ENCODE results near the gene RGS3. TPM values are rescaled to one million over a fixed set of nuclear protein-coding genes. Genes with fewer than 3 reads are reported as not detected.

Gene RGS3
- total RNA-seq, 3 donors from 2014 or later: 65.9 to 83.8 (median 70.7) TPM

DNA sequence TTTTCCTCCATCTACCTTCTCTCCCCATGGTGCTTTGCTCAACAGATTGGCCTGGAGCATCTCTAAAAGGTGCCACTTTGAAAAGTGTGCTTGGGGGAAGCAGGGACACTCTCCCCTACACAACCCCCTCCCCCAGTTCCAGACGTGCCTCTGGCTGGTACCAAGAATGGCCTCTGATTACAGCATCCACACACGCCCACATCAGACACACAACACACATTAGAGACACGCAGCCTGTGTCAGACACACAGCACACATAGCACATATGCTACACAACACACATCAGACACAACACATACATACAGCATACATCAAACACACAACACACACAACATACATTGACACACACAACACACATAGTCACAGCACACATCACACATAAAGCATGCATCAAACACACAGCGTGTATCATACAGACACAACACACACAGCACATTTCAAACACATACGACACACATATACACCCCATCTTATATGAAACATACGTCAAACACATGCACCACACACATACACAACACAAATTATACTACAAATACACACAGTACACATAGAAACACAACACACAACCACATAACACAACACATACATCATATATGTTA lies 150.4 kb downstream of the RGS3 start:
- TF ChIP-seq, protein P1, sequence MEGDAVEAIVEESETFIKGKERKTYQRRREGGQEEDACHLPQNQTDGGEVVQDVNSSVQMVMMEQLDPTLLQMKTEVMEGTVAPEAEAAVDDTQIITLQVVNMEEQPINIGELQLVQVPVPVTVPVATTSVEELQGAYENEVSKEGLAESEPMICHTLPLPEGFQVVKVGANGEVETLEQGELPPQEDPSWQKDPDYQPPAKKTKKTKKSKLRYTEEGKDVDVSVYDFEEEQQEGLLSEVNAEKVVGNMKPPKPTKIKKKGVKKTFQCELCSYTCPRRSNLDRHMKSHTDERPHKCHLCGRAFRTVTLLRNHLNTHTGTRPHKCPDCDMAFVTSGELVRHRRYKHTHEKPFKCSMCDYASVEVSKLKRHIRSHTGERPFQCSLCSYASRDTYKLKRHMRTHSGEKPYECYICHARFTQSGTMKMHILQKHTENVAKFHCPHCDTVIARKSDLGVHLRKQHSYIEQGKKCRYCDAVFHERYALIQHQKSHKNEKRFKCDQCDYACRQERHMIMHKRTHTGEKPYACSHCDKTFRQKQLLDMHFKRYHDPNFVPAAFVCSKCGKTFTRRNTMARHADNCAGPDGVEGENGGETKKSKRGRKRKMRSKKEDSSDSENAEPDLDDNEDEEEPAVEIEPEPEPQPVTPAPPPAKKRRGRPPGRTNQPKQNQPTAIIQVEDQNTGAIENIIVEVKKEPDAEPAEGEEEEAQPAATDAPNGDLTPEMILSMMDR (IDR thresholded peaks at IDR 0.05): no peak
- no peak for ATAC-seq
- Histone ChIP-seq H3K4me3 (no peak overlapping the region), H3K4me1 (ENCODE audit: low read depth) (no peaks in the 10 kb centered on the region), H3K9me3 (no peaks in the 10 kb centered on the region), H3K36me3 (ENCODE audit: low read depth) (no peaks in the 10 kb centered on the region)
- intact Hi-C loops (cut with DNase I, micrococcal nuclease): no loop called here
- no peak for DNase-seq

DNA sequence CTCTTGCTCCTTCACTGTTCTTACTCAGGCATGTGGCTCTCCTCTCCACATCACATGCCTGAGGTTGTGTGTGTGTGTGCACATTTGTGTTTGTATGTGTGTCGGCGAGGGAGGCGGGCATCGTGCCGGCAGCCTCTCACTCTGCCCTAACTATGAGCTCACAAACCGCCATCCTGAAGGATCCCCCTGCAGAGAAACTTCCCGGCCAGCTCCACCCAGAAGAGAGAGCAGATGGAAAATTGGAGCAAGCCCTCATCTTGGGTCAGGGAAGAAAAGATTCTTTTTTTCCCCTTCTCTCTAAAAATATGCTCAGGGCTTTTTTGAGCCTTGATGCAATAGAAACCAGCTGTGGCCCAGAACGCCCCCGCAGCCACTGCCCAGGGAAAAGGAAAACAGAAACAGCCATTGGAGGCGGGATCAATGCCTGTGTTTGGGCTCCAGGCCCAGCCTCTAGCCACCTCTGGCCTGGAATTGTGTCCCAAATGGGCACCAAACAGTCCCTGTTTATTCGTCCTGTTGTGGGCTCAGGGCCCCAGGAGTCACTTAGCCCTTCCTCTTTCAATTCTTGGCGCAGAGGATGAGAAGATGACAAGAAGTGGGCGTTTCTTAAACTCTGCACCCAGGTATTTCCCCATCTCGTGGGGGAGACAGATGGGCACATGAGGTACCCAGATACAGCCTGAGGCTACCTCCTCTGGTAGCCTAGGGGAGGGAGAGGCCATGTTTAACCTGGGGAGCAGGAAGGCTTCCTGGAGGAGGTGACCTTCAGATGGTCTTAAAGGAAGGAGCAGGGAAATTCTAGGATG lies 151.5 kb downstream of the RGS3 start:
- peak; percentile 25 for ATAC-seq
- H3K9me3 ChIP-seq: no peaks in the 10 kb centered on the region
- H3K4me3 ChIP-seq: no peak overlapping the region
- no peaks in the 10 kb centered on the region for H3K4me1 ChIP-seq (ENCODE audit: low read depth)
- no peaks in the 10 kb centered on the region for H3K36me3 ChIP-seq (ENCODE audit: low read depth)
- DNase-seq: peak in 1 of 3 donors; percentile 25
- TF ChIP-seq, protein P1 (IDR thresholded peaks at IDR 0.05): no peak
- intact Hi-C loops (cut with DNase I, micrococcal nuclease): no loop called here

DNA sequence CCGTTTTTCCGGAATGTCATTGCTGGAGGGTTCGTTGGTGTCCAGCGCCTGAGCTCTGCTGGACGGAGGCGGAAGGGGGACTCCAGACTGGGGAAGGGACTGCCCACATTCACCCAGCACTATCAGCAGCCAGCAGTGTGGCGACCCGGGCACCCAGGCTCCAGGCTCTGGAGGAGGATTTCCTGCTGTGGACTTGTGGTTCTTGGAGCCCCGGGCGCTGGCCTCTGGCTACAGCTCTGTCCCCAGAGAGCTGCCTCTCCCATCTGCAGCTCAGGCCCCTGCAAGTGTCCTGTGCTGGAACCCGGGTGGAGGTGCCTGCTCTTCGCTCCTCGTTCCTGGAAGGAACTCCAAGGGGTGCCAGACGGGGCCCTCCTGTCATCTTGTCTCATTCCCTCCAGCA lies 152.6 kb downstream of the RGS3 start:
- DNase-seq (no peak), ATAC-seq (no peak)
- H3K4me1 ChIP-seq (ENCODE audit: low read depth): no peaks in the 10 kb centered on the region
- no peaks in the 10 kb centered on the region for H3K9me3 ChIP-seq
- TF ChIP-seq, protein P1 (IDR thresholded peaks at IDR 0.05): no peak
- intact Hi-C loops (cut with DNase I, micrococcal nuclease): no loop called here
- H3K4me3 ChIP-seq: no peak overlapping the region
- no peaks in the 10 kb centered on the region for H3K36me3 ChIP-seq (ENCODE audit: low read depth)

DNA sequence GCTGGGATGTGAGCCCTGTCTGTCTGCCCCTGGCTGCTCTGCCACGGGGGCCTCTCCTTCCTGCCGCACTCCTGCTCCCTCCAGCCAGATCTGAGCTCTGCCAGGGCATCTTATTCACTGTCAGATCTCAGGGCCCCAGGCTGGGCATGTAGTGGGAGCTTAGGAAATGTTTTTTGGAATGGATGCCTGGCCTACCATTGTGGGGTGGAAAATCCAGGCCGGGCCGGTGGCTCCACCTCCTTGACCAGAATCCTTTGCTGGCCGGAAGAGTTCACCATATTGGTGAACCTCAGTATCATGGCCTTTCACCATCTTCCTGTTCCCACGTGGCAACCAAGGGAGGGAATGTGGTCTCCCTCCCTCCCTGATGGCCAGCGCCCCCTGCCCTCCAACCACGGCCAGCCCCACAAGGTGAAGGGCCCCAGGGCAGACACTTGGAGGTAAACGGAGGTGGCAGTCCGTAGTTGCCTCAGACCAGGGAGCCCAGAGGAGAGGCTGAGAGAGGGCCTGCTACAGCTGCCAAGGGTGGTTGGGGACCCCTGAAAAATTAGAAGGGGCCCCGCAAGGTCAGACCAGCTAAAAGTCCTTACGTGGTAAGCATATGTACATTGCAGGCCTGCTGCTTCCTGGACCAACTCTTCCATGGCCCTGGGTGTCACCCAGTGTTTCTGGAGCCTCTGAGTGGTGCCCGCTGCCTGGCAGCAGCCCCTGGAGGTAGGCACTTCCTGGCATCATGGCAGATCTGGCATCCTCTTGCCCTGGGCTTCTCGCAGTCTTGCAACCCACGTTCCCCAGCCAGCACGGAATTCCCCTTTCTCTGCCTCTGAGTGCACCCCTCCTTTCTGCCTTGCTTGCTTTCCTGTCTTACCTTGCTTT lies 153.3 kb downstream of the RGS3 start:
- no peak for DNase-seq
- no peaks in the 10 kb centered on the region for H3K4me1 ChIP-seq (ENCODE audit: low read depth)
- H3K36me3 ChIP-seq (ENCODE audit: low read depth): no peaks in the 10 kb centered on the region
- no peak for ATAC-seq
- no peaks in the 10 kb centered on the region for H3K9me3 ChIP-seq
- TF ChIP-seq, protein P1 (IDR thresholded peaks at IDR 0.05): no peak
- no peak overlapping the region for H3K4me3 ChIP-seq
- intact Hi-C loops (cut with DNase I, micrococcal nuclease): no loop called here

DNA sequence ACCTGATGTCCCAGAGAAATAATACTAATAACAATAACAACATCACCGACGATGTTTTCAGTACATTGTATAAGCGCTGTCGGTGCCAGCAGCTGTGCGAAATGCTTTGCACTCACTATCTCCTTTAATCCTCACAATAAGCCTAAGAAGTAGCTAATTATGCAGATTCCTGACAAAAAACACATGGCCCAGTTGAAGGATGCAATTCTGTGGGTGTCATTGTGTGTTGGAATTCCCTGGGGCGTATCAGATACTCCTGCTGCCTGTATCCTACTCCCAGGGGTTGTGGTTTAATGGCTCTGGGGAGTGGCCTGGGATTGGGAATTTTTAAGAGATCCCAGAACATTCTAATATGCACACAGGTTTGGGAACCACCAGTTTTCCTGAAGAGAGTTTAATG lies 154.0 kb downstream of the RGS3 start:
- no peak for ATAC-seq
- Histone ChIP-seq H3K4me3 (no peak overlapping the region), H3K4me1 (ENCODE audit: low read depth) (no peaks in the 10 kb centered on the region), H3K9me3 (no peaks in the 10 kb centered on the region), H3K36me3 (ENCODE audit: low read depth) (no peaks in the 10 kb centered on the region)
- intact Hi-C loops (cut with DNase I, micrococcal nuclease): no loop called here
- no peak for DNase-seq
- TF ChIP-seq, protein P1 (IDR thresholded peaks at IDR 0.05): no peak
